WI38 (cell line): Measurements from ENCODE around the gene LAMA3.

Experiments
- H3K4me3 ChIP-seq: 2 replicates; pipeline ENCODE4 v1.5.1; 2011; ENCODE audit warnings: low read depth, mild to moderate bottlenecking, control low read depth, low read length
- CTCF ChIP-seq: IDR thresholded peaks from 2 replicates; pipeline ENCODE4 v1.5.1; 2012; ENCODE audit warnings: low read depth, mild to moderate bottlenecking, control low read depth, low read length

The LAMA3 gene

GRCh38 chr18:23824669-23825068 lies 135.4 kb downstream of the LAMA3 start:
- no peak overlapping the region for H3K4me3 ChIP-seq
- no peak for TF ChIP-seq CTCF

GRCh38 chr18:23825496-23825895 lies 136.2 kb downstream of the LAMA3 start:
- TF ChIP-seq CTCF: no peak
- H3K4me3 ChIP-seq: no peak overlapping the region

GRCh38 chr18:23825978-23826405 lies 136.7 kb downstream of the LAMA3 start:
- no peak overlapping the region for H3K4me3 ChIP-seq
- TF ChIP-seq CTCF: no peak

DNA sequence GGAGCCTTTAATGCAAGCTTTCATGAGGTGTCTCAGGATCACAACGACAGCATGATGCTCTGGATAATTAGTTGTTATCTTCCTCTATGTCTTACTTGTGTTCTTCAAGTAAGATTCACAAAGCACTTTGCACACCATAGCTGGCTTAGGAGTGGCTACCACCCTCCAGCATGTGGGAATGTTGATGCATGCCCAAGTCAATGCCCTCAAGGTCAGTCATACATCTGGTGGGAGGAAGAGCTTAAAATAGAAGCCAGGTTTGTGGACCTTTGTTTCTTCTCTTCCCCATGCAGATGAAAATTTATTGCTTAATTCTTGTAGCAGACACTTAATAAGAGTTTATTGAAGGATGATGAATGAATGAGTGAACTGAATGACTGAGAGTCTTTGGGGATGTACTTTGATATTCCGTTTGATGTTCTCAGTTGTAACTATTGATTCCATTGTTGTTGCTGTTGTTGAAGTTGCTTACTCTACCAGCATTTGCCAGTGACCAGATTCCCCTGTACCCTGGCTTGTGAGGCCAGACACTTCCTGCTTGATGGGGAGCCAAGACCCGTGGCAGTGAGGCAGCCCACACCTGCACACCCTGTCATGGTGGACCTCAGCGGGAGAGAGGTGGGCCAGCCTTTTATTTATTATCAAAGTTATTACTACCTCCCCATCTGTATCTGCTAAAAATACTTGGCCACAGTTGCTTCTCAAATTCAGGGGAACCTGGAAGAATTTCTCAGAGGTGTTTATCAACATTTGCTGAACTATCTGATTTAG lies 137.8 kb downstream of the LAMA3 start:
- H3K4me3 ChIP-seq: no peak overlapping the region
- no peak for TF ChIP-seq CTCF

DNA sequence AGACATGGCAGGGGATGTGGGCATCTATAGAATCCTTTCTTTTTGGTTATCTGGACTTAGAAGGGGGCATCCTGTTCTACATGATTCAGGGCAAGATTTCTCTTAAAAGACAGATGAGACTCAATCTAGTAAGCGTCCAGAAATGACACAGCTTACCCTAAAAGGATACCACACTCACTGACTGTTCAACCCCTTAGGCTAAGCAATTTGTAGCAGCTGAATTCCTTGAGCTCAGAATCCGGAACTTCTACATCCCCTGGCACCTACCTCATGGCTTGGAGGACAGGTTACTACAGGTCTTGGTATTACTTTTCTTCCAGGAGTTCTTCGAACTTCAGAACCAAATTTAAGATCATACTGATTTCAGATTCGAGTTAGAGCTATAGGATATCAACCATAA lies 138.4 kb downstream of the LAMA3 start:
- TF ChIP-seq CTCF: no peak
- H3K4me3 ChIP-seq: no peak overlapping the region

DNA sequence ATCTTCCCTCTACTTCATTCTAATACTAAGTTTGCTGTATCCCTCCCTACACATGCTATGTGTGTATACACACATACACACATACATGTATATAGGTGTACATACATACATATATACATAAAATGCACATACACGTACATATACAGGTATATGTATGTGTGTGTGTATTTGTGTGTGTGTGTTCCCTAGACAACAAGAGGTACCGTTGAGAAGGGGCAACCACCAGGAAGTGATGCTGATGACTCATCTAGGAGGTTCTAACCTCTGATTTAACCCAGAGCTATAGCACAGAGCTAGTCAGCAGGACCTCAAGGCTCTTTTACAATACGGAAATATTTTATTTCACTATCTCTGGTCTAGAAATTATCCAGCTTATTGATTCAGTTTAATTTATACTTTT lies 139.2 kb downstream of the LAMA3 start:
- H3K4me3 ChIP-seq: no peak overlapping the region
- no peak for TF ChIP-seq CTCF

- no peak overlapping the region for H3K4me3 ChIP-seq
- no peak for TF ChIP-seq CTCF
These were observed 143.7 kb downstream of the LAMA3 start for GRCh38 chr18:23832911-23833310.
